Ureter (tissue), 1 donor: ENCODE data around the gene KIF25. TPM values are rescaled to one million over a fixed set of nuclear protein-coding genes. Genes with fewer than 3 reads are reported as not detected.
"Not testable (repeated sequence)": the region's sequence is repeated elsewhere in the genome, so short reads cannot be mapped to it uniquely, and the experiment has no call there.

Source experiments
- DNase-seq: peaks from one replicate; pipeline ENCODE4 v3.0.0-alpha.2; 2020; ENCODE audit warnings: low spot score
- total RNA-seq: library from RNA; stranded (reverse); gene quantifications from one replicate; pipeline ENCODE4 v1.2.4, GENCODE V29; 2023
- donor health status: DM: yes; HTN: yes; CAD: no.

The KIF25 gene
- total RNA-seq, 1 donor from 2014 or later = not detected

GRCh38 chr6:167995731-167996151 is 1.7 kb upstream of the KIF25 start:
- no peak for DNase-seq

DNA sequence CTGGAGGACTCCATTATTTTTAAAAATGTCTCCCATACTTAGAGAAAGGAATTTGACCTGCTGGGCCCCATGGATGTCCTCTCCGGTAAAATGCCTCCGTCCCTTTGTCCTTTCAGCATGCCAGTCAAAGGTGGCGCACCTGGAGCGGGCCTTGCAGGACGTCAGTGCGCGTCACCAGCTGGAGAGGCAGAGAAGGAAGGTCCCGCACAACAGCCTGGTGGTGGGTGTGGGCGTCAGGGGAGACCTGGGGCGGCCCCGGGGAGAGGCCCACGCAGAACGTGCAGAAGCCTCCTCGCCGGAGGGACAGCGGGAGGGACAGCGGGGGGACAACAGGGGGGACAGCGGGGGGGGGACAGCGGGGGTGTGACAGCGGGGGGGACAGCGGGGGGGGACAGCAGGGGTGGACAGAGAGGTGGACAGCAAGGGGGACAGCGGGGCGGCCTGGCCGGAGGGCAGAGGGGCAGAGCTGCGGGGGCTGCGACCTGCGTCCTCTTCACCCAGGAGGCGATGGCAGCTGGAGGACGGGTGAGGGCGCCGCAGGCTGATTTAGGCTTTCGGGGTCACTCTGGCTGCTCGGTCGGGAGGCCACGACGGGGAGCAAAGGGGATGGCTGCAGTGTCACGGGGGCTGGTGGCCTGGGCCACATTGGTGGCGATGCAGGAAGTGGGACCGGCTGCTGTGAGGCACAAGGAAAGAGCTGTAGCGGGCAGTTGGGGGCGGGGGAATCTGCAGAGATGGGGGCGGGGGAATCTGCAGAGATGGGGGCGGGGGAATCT is 859 bp upstream of the KIF25 start:
- no peak for DNase-seq

DNA sequence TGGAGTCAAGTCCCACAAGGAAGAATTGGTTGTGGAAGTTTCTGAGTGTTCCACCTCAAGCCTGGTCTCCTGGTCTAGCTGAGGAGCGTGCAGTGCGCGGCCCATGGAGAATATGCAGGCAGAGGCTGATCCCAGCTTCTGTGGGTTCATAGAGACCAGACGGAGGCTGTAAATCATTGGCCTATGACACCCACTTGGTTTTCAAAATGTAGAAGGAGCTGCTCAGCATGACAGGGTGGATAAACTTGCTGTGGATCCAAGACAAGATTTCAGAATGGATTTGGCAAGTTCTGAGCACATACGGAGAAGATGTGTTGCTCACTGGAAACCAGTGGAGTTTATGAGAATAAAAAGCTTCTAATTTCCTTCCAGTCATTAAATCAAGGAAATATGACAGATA is 744 bp downstream of the KIF25 start:
- DNase-seq = no peak

- no peak for DNase-seq
Observed at GRCh38 chr6:168000198-168001028, 2.9 kb downstream of the KIF25 start.

GRCh38 chr6:168001029-168001332 is 3.5 kb downstream of the KIF25 start:
- DNase-seq = no peak

- DNase-seq = not testable (repeated sequence)
Observed at GRCh38 chr6:168001514-168001913, 4.0 kb downstream of the KIF25 start.

DNA sequence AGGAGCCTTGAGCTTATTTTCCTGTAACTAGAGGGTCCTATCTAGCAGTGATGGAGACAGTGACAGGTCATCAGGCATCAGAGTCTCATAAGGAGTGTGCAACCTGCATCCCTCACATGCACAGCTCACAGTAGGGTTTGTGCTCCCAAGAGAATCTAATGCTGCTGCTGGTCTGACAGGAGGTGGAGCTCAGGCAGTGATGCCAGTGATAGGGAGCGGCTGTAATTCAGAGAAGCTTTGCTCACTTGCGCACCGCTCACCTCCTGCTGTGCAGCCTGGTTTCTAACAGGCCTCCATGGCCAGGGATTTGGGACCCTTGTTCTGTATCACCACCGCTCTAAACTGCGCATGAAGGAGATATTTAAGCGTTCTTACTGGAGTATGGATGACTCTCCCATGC is 5.3 kb downstream of the KIF25 start:
- no peak for DNase-seq

DNA sequence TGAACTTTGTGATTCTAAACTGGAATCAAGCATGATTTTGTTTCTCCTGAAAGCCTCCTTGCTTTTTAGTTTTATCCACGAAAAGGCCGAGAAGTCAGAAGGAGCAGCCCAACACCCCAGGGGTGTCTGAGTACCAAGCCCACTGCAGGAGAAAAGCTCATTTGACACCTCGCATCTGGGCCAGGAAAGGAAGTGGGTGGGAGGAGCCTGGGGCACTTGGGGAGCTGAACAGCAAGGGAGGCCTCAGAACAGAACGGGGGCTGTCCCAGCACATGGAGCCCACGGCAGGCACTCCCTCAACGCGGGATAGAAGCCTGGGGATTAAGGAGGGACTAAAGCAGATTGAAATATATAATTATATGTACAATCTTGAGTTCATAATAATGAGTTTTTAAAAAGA is 6.6 kb downstream of the KIF25 start:
- DNase-seq = no peak

GRCh38 chr6:168004945-168005344 is 7.5 kb downstream of the KIF25 start:
- DNase-seq = no peak

DNA sequence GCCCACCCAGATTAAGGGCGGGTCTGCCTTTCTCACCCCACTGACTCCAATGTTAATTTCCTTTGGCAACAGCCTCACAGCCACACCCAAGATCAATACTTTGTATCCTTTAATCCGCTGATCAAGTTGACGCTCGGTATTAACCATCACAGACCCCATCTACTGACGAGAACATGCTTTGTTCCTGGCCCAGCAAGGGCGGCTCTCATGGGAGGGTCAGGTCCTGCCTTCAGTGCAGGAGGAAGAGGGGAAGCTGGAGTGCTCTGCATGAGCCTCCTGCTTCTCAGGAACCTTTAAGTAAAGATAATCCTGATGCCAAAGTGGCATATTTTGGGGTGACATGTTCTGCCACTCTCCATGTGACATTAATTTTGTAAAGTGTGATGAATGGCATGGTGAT is 8.3 kb downstream of the KIF25 start:
- no peak for DNase-seq

GRCh38 chr6:168007592-168008338 is 10.3 kb downstream of the KIF25 start:
- peak; percentile 76 for DNase-seq

- DNase-seq = no peak
Observed at GRCh38 chr6:168009331-168009730, 11.9 kb downstream of the KIF25 start.

- no peak for DNase-seq
Observed at GRCh38 chr6:168011291-168011690, 13.8 kb downstream of the KIF25 start.

DNA sequence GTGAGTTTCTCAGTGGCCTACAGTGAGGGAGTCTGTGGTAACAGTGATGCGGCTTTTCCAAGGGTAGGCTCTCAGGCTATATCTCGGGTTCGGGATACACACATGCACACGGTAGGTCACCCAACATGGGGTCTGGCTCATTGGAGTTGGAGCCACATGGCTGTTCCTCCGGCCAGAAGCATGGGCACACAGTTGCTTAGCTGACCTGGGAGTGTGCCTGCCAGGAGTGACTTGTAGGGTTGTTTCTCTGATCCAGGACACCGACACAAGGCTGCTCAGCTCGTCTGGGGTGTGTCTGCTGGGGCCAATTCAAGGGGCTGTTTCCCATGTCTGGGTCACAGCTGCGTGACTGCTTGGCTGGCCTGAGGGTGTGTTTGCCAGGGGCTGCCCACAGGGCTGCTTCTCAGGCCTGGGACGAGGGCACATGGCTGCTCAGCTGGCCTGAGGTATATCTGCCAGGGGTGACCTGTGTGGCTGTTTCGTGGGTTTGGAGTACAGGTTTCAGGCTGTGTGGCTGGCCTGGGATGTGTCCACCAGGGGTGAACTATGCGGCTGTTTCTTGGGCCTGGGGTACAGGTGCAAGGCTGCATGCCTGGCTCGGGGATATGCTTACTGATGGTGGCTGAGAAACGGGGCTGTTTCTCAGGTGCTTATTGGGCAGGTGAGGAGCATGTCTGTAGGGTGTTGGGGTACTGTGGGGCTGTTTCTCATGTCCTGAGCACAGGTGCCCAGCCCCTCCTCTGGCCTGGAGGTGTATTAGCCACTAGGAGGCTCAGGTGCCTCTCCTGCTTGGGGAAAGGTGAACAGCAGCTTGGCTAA is 15.2 kb downstream of the KIF25 start:
- DNase-seq = peak; percentile 28

DNA sequence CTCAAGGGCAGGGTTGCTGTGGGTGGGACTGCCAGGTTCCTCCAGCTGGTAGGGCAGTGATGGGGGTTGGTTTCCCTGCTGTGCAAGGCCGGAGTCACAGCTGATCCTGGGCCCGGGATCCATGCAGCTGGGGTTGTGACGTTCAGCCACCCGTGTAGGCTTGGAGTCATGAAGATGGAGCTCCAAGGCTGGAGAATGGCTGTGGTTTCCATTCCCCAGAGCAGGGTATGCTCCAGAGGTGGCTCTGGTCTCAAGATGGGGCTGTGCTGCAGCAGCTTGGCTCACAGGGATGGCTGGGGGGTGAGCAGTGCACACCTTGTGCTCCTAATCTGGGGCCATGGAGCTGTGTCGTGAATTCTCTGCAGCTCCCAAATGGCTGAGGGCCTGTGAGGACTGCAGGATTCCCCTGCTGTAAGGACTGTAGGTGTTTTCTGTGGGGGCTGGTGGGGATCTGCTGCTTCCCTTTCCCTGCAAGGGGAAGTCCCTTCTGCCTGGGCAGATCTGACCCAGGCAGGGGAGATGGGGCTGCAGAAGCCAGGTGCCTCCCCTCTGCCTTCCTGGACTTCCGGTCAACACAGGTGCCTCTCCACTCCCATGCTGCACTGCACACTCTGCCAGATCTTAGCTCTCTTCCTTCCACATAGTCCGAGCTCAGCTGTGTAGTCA is 15.9 kb downstream of the KIF25 start:
- DNase-seq = peak; percentile 37

GRCh38 chr6:168014428-168014827 is 17.0 kb downstream of the KIF25 start:
- no peak for DNase-seq

DNA sequence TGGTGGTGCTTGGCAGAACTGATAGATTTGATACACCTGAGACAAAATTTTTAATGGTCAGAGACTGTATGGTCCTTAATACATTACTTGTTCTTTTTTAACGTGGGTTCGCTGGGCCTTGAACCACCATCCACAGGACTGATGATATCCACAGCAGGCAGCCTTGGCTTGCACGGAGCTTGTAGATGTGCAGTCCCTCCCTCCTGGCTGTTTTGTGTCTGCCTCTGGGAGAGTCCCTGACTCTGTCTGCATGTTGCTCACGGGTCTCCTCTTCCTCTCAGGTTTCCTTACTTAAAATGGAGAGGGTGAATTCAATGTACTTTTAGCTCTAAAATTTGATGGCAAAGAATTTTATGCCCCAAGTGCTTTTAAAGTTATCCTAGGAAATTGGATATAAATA is 17.5 kb downstream of the KIF25 start:
- no peak for DNase-seq

- peak; percentile 25 for DNase-seq
Observed at GRCh38 chr6:168015482-168016175, 18.2 kb downstream of the KIF25 start.

- peak; percentile 31 for DNase-seq
Observed at GRCh38 chr6:168016176-168016620, 18.7 kb downstream of the KIF25 start.
